Mesothelial cell of epicardium (in vitro differentiated cells): ENCODE results near the gene JARID2. TPM values are rescaled to one million over a fixed set of nuclear protein-coding genes. Genes with fewer than 3 reads are reported as not detected.

Source experiments
- DNase-seq, 2 experiments: peaks; one replicate each; pipeline ENCODE4 v3.0.0; 2021; ENCODE audit warnings: low spot score in 2 of 2; ENCODE audit not compliant: unreplicated experiment in 2 of 2
- H3K27ac Mint-ChIP-seq: 2 replicates; pipeline ENCODE4 v1.8.0; 2021; ENCODE audit warnings: mixed read lengths
- H3K27me3 Mint-ChIP-seq: 2 replicates; pipeline ENCODE4 v1.8.0; 2021; ENCODE audit warnings: low read depth, mixed read lengths
- H3K36me3 Mint-ChIP-seq: 2 replicates; pipeline ENCODE4 v1.8.0; 2021; ENCODE audit warnings: mixed read lengths
- H3K4me1 Mint-ChIP-seq: 2 replicates; pipeline ENCODE4 v1.8.0; 2021; ENCODE audit warnings: mixed read lengths
- H3K4me3 Mint-ChIP-seq: 2 replicates; pipeline ENCODE4 v1.8.0; 2021; ENCODE audit warnings: mild to moderate bottlenecking, moderate library complexity, mixed read lengths
- H3K9me3 Mint-ChIP-seq: 2 replicates; pipeline ENCODE4 v1.8.0; 2021; ENCODE audit warnings: mixed read lengths
- total RNA-seq: library from RNA; stranded (reverse); gene quantifications from 3 replicates; pipeline ENCODE4 v1.2.1, GENCODE V29; 2021
- TF ChIP-seq, protein P1 (sequence below): fragments of 200-600 bp; sonication (generic); IDR thresholded peaks from one replicate; pipeline ENCODE4 v1.5.0; 2021; ENCODE audit warnings: antibody characterized with exemption; ENCODE audit not compliant: unreplicated experiment

JARID2 gene
- total RNA-seq, 1 donor from 2014 or later, result 35.3 TPM

DNA sequence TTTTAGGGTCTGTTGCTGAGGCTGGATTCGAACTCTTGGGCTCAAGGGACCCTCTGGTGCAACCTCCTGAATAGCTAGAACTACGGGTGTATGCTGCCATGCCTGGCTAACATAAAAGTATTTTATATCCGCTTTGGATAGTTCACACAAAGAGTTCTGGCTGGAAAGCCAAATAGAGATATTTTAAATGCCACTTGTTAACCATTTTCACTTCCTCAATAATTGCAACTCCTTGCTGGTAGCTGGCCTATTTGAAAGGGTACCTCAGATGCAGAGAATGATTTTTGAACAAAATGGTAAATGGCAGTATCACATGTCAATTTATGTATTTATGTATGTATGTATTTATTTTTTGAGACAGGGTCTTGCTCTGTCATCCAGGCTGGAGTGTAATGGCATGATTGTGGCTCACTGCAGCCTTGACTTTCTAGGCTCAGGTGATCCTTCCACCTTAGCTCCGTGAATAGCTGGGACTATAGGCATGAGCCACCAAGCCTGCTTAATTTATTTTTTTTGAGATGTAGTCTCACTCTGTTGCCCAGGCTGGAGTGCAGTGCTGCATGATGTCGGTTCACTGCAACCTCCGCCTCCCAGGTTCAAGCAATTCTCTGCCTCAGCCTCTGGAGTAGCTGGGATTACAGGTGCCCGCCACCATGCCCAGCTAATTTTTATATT is 12.9 kb upstream of the JARID2 start:
- Mint-ChIP-seq H3K4me1 (no peaks in the 10 kb centered on the region), H3K36me3 (no peaks in the 10 kb centered on the region), H3K27me3 (no peaks in the 10 kb centered on the region), H3K27ac (no peak overlapping the region), H3K4me3 (no peak overlapping the region), H3K9me3 (no peaks in the 10 kb centered on the region)
- TF ChIP-seq, protein P1, sequence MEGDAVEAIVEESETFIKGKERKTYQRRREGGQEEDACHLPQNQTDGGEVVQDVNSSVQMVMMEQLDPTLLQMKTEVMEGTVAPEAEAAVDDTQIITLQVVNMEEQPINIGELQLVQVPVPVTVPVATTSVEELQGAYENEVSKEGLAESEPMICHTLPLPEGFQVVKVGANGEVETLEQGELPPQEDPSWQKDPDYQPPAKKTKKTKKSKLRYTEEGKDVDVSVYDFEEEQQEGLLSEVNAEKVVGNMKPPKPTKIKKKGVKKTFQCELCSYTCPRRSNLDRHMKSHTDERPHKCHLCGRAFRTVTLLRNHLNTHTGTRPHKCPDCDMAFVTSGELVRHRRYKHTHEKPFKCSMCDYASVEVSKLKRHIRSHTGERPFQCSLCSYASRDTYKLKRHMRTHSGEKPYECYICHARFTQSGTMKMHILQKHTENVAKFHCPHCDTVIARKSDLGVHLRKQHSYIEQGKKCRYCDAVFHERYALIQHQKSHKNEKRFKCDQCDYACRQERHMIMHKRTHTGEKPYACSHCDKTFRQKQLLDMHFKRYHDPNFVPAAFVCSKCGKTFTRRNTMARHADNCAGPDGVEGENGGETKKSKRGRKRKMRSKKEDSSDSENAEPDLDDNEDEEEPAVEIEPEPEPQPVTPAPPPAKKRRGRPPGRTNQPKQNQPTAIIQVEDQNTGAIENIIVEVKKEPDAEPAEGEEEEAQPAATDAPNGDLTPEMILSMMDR, result no peak
- no peak for DNase-seq

DNA sequence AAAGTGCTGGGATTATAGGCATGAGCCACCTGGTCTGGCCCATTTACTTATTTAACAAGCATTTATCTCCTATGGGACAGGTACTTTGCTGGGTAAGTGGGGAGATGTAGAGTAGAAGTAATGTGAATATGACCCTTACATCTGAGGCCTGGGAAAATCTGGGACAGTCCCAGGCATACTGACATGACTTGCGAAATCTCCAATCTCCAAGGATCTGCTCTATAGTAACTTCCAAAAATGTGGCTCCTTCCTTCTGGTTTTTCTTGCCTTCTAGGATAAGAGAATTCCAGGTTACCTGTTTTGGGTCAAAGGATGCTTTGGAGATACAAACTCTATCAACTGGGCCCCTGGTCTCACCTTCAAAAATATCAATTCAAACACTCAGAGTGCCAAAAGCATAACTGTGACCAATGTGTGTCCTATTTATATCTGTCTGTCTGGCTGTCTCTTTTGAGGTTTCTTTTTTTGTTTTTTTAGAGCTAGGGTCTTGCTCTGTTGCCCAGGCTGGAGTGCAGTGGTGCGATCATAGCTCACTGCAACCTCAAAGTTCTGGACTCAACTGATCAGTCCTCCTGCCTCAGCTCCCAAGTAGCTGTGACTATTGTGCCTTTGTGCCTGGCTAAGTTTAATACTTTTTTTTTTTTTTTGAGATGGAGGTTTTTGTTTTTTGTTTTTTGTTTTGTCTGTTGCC is 11.7 kb upstream of the JARID2 start:
- Mint-ChIP-seq H3K36me3 (no peaks in the 10 kb centered on the region), H3K27ac (no peak overlapping the region), H3K4me3 (no peak overlapping the region), H3K4me1 (no peaks in the 10 kb centered on the region), H3K9me3 (no peaks in the 10 kb centered on the region), H3K27me3 (no peaks in the 10 kb centered on the region)
- DNase-seq, result no peak
- TF ChIP-seq, protein P1, result no peak

DNA sequence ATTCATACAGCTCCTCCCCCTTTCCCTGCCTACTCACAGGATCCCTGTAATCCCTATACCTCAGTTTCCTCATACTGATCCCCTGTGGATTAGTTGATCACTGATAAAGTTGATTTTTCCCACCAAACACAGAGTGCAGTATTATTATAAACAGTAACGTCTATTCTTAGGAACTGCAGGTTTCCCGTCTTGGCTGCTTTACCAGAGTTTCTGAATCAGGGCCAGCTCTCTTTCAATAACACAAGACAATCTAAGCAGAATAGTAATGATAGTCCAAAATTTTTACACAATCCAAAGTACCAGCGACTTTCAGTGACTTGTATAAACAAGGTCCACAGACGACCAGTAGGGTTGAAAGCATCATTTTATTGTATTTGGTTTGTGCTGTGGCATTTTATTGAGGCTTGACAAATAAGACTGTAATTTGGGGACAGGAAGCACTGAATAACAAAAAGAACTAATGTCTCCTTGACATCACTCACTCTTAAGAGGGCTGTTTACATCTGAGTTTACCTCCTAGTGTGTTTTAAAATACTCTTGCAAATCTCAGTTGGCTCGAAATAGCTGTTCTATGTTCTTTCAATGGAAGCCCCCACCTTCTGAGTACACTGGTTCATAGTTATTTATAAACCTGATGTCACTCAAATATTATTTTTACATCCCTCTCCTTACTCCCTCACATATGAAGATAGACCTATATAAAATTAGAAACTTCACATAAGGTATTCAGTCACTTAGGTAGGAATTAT is 6.1 kb upstream of the JARID2 start:
- TF ChIP-seq, protein P1, result no peak
- H3K4me1 Mint-ChIP-seq, result peaks cover 15% of the 10 kb centered on the region
- no peak overlapping the region for H3K4me3 Mint-ChIP-seq
- H3K27me3 Mint-ChIP-seq, result no peaks in the 10 kb centered on the region
- H3K27ac Mint-ChIP-seq, result no peak overlapping the region
- H3K36me3 Mint-ChIP-seq, result no peaks in the 10 kb centered on the region
- H3K9me3 Mint-ChIP-seq, result no peaks in the 10 kb centered on the region
- no peak for DNase-seq

DNA sequence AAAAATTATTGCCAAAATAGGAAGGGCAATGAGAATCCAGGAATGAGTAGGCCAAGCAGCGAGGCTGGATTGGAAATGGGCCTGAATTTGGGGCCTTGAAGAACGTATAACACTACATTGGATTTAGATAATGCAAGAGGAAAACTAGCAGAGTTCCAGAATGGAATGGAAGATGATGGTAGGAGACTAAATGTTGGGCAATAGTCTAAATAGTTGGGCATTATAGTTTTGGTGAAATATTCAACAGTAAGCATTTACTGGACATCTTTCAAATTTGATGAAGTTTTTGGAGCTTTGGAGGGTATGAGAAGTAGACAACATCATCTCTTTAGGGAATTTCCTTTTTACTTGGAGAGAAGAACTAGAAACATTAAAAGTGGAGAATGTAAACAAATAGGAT is 3.4 kb upstream of the JARID2 start:
- no peak overlapping the region for H3K27ac Mint-ChIP-seq

DNA sequence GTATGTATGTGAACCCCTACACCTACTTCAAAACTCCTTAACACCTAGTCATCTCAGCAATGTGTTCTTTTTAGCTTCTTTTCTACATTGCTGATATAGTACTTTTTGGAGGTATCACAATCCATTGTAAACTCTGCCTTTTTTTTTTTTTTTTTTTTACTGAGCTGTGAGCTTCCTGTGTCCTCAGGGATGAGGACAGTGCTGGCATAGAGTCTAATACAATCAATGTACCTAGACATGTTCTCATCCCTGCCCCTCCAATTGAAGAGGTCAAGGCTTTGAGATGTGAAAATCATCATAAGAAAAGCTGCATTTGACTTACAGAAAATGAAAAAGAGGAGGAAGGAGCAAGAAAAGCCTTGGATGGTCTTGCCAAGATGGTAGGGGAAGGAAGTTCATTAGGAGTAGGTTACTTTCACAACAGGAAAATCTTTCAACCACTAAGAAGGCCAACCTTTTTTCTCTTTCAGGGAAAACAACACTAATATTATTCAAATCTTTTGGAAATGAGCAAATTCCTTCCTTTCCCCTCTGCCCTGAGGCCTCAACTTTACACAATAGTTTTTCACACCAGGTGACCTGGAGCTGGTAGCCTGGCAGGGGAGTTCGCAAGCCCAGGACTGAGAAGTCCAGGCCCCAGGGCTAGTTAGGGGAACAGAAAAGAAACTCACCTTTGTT is 2.8 kb upstream of the JARID2 start:
- Mint-ChIP-seq H3K27me3 (no peaks in the 10 kb centered on the region), H3K9me3 (no peaks in the 10 kb centered on the region), H3K4me1 (peaks cover 21% of the 10 kb centered on the region), H3K27ac (no peak overlapping the region), H3K36me3 (no peaks in the 10 kb centered on the region), H3K4me3 (peak overlapping the region; percentile 15)
- no peak for DNase-seq
- TF ChIP-seq, protein P1, result no peak

More for the DNA sequence above, 3.4 kb upstream of the JARID2 start:
- H3K9me3 Mint-ChIP-seq, result no peaks in the 10 kb centered on the region
- DNase-seq, result no peak
- TF ChIP-seq, protein P1, result no peak
- H3K27me3 Mint-ChIP-seq, result no peaks in the 10 kb centered on the region
- H3K4me1 Mint-ChIP-seq, result peaks cover 21% of the 10 kb centered on the region
- H3K36me3 Mint-ChIP-seq, result no peaks in the 10 kb centered on the region
- no peak overlapping the region for H3K4me3 Mint-ChIP-seq
